Activated CD8-positive, alpha-beta memory T cell treated with anti-CD3 and anti-CD28 coated beads for 48 hours (primary cell): ENCODE data around the gene THSD4.

Source experiments
- DNase-seq, 3 experiments: peaks; one replicate each; pipeline ENCODE4 v3.0.0-alpha.2; 2020; ENCODE audit warnings: low read depth in 2 of 3, low spot score in 2 of 3

The THSD4 gene

DNA sequence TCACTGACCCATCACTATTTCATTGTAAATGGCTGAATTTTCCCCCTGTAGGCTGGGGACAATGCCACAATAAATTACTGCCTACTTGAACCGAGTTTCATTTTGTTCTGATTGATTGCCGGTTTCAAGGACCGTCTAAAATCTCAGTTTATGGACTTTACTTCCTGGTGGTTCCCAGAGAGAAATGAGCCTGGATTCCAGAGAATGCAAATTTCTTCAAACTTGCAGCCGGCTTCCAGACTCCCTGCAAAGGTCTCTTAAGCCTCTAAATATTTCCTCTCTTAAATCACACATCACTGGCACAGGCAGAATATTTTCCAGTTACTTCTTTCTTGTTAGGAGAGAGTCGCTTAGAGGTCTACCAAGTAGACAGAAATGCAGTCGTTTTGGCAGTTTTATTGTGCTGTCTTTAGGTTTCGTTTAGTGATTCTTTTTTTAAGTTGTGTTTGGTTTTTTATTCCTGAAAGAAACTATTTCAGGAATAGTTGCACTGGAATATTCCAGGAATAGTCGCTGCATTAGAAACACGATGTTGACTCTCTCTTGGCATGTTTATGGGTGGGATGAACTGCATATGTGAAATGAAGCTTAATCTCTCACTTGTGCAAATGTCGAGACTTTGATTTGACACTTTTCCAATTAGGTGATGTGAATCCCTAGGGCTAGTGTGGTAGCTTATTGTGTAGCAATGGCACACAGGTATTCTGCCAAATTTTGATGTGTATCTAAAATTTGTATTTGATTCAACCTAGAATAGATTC, 411.0 kb downstream of the THSD4 start:
- DNase-seq, result no peak

DNA sequence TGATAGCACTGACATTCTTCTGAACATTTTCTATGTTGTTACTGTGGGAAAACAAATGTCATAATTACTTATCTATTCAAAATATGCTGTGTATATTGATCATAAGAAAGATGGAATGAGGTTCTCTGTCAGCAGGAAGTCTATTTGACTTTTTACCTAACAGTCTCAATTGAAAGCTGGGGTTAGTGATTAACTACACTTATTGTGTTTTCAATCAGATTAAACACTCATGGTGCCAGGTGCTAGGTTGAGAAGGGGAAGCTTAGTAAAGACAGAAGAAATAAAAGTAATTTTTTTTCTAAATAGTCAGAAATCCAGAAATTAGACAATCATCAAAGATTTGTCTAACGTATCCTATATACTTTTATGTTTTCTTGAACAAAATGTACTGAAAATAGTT, 414.1 kb downstream of the THSD4 start:
- DNase-seq, result no peak

GRCh38 chr15:71530116-71530515, 414.8 kb downstream of the THSD4 start:
- no peak for DNase-seq

DNA sequence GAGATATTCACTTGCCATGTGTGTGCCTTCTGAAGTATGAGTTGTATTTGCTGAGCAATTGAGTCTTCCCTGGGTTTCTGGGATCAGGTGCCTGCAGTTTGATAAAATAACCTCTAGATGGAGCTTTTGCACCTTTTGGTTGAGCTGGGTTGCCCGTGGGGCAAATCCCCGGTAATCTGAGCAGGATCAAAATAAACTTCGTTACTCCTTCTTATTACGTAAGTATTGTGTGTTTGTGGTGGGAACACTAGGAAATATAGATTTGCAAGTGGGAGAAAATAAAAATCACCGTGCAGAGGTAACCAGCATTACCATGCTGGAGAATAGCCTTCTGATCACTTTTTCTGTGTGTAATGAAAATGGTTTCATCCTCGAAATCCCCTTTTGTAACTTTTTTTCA, 417.7 kb downstream of the THSD4 start:
- DNase-seq, result no peak

GRCh38 chr15:71538181-71538580, 422.9 kb downstream of the THSD4 start:
- no peak for DNase-seq

DNA sequence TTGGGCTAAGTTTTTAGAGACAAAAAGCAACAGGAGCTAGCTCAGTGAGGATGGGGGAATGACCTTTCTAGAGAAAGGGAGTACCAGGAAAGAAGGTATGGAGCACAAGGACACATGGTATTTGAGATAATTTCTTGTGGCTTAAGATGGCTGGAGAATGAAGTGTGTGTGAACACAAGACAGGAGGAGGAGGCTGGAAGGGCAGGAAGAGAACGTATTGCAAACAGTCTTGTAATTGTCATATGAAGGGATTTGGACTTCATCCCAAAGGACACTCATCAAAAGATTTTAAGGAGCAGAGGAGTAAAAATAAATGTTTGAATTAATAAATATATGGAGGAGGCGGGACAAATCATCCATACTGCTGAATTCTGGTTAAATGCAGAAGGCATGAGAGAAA, 426.5 kb downstream of the THSD4 start:
- no peak for DNase-seq

GRCh38 chr15:71542836-71543235, 427.6 kb downstream of the THSD4 start:
- no peak for DNase-seq

GRCh38 chr15:71543413-71543812, 428.1 kb downstream of the THSD4 start:
- DNase-seq, result no peak

DNA sequence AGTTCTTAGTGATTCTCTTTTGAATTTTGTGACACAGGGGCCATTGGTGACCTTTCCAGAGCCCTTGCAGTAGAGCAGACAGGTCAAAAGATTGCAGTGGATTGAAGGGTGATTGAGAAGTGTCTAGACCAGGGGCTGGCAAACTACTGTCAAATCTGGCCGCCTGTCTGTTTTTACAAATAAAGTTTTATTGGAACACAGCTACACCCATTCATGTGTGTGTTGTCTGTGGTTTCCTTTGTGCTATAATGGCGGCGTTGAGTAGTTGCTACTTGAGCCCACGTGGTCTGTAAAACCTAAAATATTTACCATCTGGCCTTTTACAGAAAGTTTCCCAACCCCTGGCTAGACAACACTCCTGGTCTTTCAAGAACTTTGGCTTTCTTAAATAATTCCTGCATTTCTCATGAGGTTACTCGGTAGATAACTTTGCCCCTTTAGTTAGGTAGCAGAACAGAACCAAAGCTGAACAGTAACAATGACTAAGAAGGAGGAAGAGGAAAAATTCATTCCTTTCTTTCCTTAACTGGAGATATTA, 430.0 kb downstream of the THSD4 start:
- DNase-seq, result no peak

DNA sequence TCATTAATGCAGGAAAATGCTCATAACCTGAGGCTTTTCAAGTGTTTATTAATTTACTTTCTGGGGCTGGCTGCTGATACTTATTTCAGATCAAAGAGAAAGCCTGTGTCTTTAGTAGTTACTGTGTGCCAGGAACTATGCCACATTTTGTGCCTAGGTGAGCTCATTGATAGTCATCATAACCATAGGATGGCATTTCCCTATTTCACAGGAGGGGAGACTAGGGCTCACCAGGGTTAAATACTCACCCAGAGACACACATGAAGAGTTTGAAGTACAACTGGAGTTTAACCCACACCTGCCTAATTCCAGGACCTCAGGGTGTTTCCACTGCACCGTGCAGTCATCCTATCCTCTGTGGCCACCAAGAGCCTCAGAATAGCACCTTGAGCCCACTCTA, 430.7 kb downstream of the THSD4 start:
- no peak for DNase-seq

- no peak for DNase-seq
Measured at GRCh38 chr15:71547011-71547410, 431.7 kb downstream of the THSD4 start.

- DNase-seq, result no peak
Measured at GRCh38 chr15:71548401-71548807, 433.1 kb downstream of the THSD4 start.

DNA sequence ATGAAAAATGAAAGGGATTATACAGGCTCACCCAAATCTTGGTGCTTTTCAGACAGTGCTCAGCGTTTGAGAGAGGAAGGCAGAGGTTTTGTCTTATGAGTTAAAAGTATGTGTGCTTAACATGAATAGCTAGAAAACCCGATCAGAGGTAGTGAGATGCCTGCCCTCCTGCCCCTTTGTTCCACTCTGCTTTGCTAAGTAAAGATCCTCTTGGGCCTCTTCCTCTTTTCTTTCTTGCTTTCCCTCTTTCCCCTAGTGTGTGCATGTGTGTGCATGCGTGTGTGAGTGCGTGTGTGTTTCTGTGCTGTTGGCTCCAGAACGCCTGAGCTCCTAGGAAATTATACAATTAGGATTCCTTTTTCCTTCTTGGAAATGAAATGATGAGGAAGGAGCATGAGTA, 433.8 kb downstream of the THSD4 start:
- no peak for DNase-seq

DNA sequence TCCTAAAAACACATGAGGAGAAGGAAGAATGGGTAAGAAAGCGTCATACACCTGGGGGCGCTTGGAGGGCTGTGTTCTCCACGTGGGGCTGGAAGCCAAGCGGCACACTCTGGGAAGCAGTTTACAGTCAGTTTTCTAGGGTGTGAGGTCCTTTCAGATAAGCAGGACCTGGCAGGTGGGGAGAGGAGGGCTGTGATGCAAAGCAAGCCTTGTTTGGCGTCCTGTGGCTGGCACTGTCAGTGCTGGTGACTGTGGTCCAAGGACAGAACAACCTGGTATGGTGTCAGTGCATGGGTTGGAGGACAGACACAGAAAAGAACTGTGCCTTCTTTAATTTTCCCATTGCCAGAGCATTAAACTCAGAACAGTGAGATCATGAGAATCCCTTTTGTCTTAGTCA, 434.4 kb downstream of the THSD4 start:
- no peak for DNase-seq

DNA sequence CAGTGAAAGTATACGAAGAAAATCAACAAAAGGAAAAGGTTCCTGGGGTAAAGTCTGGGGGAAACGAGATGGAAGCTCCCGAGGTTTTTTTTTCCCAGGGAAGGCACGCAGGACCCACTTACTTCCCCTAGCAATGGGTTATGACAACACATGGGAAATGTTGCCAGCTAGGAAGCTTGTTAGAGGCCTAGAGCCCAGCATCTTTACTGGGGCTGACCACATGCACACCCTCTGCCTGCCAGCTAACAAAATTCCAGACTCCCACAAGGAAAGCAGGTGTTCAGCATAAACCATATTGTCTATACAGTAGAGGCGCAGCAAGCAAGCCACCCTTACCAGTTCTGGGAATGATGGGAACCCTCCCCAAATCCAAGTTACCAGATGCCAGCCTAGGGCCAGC, 436.3 kb downstream of the THSD4 start:
- DNase-seq, result no peak

- DNase-seq, result no peak
Measured at GRCh38 chr15:71559098-71559497, 443.8 kb downstream of the THSD4 start.

- DNase-seq, result no peak
Measured at GRCh38 chr15:71559616-71560015, 444.3 kb downstream of the THSD4 start.

DNA sequence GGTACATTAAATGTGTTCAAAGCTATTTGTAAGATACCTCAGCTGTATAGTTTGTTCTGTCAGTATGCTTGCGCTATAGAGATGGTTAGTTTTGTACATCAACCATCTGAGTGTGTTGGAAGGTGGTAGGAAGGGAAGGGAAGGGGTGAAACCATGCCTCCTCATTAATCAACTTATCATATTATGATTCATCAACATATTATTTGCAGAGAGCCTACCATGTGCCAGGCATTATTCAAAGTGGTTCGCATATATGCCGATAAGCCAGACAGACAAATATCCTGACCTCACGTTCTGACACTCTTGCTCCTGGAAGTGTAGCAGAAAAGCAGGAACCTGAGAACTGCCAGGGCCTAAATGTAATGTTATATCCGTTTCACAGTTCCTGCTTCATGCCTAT, 447.0 kb downstream of the THSD4 start:
- DNase-seq, result no peak

- no peak for DNase-seq
Measured at GRCh38 chr15:71564217-71564616, 448.9 kb downstream of the THSD4 start.

DNA sequence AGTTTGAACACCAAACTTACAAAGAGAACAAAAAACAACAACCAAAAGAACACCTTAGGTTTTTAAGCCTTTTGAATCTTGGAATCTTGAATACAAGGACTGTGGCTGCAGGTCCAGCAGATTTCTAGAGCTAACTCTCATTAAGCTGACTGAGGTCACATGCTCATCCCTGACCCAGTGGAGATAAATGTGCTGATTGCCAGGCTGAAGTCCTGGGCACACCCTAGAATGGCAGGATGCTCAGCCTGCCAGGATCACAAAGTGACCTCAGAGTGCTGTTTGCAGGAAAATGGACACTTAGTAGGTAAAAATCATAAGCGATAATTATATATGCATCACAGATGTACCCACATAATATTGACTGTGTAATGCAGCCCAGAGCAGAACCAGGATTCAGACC, 449.7 kb downstream of the THSD4 start:
- no peak for DNase-seq

DNA sequence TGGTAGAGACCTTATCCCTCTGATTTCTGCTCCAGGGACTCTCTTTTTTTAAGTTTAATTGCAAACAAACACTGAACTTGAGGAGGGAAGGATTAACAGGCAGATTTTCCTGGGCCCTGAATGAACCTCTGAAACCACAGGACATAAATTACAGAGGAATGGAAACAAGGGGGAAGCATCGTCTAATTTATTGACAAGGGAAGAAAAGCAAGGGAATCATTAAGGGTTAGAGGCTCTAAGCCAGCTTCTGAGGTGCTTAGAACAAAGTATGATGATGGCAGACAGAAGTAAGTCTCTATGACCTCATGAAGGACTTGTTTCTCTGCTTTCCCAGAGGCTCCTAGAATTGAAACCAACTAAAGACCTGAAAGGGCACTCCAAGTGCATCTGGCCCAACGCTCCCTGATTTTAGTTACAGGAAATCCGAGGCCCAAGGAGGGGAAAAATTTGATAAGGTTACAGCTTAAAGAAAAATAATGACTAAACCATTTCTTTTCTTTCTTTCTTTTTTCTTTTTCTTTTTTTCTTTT, 450.4 kb downstream of the THSD4 start:
- no peak for DNase-seq

DNA sequence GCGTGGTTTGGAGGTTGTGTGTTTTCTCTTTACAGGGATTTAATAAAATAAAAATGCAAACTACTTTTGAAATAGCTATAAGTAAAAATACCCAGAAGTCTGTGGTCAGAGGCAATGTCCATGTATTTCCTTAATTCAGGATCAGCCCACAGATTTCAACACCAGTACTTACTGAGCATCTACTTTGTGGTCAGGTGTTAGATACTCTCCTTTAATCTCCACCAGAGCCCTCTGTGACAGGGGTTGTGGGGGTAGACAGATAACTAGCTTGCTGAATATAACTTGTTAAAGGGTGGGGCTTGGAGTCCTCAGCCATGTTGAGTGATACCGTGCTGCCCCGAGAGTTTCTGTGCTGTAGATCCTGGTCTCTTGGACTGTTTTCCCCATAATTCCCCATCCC, 451.0 kb downstream of the THSD4 start:
- DNase-seq, result no peak

- DNase-seq, result no peak
Measured at GRCh38 chr15:71567173-71567572, 451.9 kb downstream of the THSD4 start.
